ENCODE results near the gene SLC10A7.

- TF ChIP-seq CTCF (IDR thresholded peaks at IDR 0.05): no peak
- no peak for TF ChIP-seq POLR2A (IDR thresholded peaks at IDR 0.05)
Observed at GRCh38 chr4:146288193-146288592, 233.5 kb downstream of the SLC10A7 start.
